ENCODE data around the gene DEFB132.

- no peak for TF ChIP-seq CTCF (conservative IDR thresholded peaks at IDR 0.05; ENCODE audit: low read depth, low read length)
- TF ChIP-seq EZH2 (IDR thresholded peaks at IDR 0.05; ENCODE audit: borderline replicate concordance, low read depth, low read length, poor library complexity, severe bottlenecking), result no peak
Measured at GRCh38 chr20:294602-295001, 37.1 kb downstream of the DEFB132 start.
